ENCODE measurements around the gene DNAH3.
"Not testable (repeated sequence)": the region's sequence is repeated elsewhere in the genome, so short reads cannot be mapped to it uniquely, and the experiment has no call there.

Gene DNAH3, protein sequence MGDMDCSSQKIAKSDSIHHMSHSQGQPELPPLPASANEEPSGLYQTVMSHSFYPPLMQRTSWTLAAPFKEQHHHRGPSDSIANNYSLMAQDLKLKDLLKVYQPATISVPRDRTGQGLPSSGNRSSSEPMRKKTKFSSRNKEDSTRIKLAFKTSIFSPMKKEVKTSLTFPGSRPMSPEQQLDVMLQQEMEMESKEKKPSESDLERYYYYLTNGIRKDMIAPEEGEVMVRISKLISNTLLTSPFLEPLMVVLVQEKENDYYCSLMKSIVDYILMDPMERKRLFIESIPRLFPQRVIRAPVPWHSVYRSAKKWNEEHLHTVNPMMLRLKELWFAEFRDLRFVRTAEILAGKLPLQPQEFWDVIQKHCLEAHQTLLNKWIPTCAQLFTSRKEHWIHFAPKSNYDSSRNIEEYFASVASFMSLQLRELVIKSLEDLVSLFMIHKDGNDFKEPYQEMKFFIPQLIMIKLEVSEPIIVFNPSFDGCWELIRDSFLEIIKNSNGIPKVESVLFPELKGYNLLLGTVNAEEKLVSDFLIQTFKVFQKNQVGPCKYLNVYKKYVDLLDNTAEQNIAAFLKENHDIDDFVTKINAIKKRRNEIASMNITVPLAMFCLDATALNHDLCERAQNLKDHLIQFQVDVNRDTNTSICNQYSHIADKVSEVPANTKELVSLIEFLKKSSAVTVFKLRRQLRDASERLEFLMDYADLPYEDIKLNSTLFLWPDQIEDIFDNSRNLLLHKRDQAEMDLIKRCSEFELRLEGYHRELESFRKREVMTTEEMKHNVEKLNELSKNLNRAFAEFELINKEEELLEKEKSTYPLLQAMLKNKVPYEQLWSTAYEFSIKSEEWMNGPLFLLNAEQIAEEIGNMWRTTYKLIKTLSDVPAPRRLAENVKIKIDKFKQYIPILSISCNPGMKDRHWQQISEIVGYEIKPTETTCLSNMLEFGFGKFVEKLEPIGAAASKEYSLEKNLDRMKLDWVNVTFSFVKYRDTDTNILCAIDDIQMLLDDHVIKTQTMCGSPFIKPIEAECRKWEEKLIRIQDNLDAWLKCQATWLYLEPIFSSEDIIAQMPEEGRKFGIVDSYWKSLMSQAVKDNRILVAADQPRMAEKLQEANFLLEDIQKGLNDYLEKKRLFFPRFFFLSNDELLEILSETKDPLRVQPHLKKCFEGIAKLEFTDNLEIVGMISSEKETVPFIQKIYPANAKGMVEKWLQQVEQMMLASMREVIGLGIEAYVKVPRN (N-terminal part only)

DNA sequence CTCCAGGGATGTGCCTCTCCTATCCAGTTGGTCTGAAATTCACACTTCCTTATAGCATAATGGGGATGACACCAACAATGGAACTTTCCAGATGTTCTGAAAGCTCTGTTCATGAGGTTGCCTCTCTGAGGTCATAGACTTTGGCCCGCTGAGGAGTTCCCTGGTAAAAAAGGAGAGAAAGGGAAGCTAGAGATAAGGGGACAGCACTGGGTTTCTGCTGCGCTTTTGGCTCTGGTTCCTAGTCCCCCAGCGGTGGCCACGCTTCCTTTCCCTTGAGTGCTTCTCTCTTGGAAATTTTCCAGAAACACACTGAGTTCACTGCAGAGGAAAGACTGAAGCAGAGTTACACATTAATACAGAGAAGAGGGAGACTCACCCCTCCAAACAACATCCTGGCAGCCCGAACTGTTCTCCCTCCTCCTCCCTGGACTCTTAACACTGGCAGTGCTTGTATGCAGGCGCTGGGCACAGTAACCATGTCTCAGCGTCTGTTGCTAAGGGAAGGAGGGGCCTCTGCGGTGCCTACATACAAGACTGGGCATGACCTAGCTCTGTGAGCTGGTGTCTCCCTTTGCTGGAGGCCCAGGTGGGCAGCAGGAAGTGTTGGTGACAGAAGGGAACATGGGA, at the start of gene DNAH3:
TSS of gene DNAH3 (minus strand) at position 472 of the 627 bp plus-strand sequence. CDS start 527 bp downstream, outside the sequence.
- no peak for DNase-seq

DNA sequence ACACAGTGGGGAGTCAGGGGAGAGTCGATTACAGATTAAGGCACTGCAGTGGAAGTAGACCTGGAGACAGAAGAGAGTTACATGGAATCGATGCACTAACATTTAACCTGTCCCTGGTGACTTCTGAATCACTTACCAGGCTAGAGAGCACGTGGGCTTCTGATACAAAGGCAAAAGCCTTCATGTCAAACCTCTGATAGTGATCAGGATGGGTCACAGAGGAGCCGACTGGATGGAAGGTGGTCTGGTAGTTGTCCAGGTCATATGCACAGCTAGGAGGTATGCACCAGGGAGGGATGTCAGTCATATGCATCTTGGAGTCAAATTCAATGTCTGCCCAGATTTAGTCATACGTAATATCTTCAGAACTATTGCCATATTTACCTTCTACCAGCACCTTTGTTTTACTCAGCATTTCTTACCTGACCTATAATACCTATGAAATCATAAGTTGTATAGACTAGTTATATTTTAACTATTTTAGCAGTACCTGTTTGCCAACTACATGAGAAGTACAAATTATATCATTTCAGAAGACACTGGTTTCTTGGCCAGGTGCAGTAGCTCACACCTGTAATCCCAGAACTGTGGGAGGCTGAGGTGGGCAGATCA, 49.1 kb upstream of the DNAH3 start:
- DNase-seq = no peak

DNA sequence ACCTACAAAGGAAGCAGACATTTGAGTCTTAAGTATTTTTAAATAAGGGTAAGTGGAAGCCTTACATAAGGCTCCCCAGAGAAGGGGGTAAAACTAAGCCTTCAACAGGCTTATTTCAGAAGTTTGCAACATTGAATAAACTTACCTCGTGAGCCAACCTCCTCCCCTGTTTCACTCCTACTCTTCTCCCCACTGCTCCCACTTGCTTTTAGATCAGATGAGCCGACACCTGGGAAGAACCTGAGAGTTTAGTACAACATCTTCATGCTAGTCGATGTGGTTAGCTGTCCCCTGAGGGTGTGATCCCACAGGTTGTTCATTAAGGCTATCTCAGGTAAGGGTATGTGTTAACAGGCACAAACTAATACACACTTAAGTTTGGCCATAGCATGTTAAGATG, 47.0 kb upstream of the DNAH3 start:
- no peak for DNase-seq

DNA sequence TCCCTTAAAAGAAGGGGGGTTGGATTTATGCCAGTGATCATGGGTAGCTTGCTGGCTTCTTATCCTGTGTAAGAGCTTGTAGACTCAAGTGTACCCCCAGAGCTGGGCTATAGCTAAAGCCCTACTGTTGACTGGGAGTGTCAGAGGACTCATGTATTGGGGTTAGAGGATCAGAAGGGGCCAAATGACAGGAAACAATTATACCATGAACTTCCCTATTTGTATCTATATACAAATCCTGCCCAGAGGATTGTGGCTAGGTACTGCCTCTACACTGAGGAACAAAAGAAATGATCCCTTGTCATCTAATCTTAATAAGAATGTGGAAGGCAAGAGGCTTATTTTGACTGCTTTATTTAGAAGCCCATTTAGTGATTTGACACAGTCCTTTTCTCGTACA, 46.5 kb upstream of the DNAH3 start:
- no peak for DNase-seq

DNA sequence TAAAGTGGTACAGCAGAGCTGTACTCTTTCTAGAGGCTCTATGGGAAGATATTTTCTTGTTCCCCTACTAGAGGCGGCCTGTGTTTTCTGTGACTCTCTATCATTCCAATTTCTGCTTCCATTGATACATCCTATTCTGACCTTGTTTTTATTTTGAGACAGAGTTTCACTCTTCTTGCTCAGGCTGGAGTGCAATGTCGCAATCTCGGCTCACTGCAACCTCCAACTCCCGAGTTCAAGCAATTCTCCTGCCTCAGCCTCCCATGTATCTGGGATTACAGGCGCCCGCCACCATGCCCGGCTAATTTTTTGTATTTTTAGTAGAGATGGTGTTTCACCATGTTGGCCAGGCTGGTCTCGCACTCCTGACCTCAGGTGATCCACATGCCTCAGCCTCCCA, 44.7 kb upstream of the DNAH3 start:
- DNase-seq = not testable (repeated sequence)

DNA sequence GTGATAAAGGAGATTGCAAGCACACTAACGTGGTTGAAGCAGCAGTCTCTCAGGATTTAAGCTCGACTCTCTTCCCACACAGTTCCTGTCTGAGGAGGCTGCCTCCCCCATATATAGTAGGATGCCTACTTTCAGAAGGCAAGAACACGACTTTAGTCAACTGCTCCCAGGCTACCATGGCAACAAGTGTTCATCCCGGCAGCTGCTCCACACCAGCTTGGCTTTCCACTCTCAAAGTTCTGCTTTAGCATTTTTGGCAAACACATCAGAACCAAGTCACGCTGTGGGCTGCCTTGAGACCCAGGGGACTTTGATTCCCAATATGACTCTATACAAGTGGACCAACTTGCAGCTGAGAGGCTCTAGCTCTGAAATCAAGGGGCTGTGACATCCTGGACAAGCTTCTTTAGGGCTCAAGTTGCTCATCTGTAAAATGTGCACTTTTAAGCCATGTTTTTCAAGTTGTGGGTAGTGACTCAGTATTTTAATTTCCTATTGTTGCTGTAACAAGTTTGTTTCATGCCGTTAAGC, 44.2 kb upstream of the DNAH3 start:
- DNase-seq = no peak

DNA sequence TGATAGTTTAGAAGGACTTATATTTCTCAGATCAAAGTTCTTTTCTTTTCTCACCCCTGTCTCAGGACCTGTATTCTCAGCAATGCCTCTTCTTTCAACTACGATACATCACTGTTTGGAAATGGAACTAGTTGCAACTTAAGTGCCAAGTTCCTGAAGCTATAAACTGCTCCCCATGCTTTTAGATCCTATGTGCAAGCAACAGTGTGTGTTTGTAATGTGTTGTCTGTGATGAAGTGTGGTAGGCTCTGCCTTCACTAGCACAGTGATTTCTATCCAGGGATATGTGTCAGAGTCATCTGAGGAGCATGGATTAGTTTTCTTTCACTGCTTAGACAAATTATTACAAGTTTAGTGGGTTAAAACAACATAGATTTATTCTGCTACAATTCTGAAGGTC, 42.3 kb upstream of the DNAH3 start:
- DNase-seq = no peak

DNA sequence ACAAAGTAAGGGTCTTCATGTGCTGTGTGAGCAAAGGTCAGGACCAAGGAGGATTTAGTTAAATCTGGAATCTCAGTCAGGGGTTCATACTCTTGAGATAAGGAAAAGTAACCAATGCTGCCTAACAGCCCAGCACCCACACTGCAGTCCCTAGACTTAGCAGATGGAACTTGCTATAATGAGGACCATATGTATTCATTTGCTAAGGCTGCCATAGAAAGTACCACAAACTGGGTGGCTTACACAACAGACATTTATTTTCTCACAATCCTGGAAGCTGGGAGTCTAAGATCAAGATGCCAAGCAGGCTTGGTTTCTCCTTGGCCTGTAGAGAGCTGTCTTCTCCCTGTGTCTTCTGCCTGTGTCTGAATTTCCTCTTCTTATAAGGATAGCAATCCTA, 40.0 kb upstream of the DNAH3 start:
- no peak for DNase-seq

DNA sequence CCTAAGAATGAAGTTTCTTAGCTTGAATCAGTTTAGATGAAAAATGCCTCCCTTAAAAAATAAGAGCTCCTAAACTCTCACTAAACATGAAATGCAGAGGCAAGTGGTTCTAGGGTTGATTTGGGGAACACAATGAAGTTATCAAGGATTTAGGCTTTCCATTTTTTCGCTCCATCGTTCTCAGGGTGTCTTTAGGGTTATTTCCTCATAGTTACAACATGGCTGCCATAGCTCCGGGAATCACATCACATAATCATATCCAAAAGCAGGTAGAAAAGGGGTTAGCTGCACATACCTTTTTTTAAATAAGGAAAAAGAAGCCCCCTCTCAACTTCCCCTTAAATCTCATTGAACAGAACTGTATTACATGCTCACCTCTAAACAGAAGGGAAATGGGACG, 39.4 kb upstream of the DNAH3 start:
- DNase-seq = no peak

DNA sequence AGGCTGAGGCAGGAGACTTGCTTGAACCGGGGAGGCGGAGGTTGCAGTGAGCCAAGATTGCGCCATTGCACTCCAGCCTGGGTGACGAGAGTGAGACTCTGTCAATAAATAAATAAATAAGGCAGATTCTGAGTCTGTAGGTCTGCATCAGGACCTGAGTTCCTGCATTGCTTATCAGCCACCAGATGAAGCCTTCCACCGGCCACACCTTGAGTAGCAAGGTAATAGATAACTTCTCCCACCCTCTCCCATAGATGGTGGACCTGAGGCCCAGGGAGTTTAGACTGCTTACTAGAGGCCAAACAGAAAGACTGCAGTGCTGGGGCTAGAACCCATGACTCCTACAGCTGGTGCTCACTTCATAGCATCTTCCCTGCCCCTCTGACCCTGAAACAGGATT, 38.7 kb upstream of the DNAH3 start:
- no peak for DNase-seq

DNA sequence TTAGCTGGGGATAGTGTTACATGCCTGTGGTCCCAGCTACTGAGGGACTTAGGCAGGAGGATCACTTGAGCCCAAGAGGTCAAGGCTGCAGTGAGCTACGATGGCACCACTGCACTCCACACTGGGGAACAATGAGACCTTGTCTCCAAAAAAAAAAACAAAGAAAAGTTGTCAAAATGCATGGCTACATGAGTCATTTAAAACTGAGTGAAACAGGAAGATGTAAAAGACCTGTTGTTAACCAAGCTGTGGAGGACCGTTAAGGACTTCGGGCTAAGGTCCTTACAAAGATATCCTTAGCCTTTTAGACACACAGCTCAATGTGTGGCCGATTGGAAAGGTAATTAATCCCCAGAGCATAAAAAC, 35.7 kb upstream of the DNAH3 start:
- no peak for DNase-seq

DNA sequence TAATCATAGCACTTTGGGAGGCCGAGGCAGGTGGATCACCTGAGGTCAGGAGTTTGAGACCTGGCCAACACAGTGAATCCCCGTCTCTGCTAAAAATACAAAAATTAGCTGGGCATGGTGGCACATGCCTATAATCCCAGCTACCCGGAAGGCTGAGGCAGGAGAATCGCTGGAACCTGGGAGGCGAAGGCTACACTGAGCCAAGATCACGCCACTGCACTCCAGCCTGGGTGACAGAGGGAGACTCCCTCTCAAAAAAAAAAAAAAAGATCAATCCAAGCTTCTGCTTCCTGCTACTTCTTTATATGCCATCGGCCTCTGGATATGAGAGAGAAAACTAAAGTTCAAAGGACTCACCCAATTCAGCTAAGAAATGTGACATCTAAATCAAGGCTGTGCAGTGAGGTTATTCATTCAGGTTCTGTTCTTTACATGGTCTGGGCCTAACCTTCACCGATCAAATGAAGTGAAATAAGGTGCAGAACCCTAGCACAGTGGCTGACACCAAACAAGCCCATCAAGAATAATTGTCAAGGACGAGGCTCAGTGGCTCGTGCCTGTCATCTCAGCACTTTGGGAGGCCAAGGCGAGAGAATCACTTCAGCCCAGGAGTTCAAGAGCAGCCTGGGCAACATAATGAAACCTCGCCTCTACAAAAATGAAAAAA, 35.1 kb upstream of the DNAH3 start:
- no peak for DNase-seq

DNA sequence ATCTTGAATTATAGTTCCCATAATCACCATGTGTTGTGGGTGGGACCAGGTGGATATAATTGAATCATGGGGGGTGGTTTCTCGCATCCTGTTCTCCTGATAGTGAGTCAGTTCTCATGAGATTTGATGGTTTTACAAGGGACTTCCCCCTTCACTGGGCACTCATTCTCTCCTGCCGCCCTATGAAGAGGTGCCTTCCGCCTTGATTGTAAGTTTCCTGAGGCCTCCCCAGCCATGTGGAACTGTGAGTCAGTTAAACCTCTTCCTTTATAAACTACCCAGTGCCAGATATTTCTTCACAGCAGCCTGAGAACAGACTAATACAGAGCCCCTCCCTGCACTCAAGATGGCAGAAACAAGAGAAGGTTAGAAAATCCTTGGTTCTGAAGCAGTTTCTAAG, 34.2 kb upstream of the DNAH3 start:
- no peak for DNase-seq

DNA sequence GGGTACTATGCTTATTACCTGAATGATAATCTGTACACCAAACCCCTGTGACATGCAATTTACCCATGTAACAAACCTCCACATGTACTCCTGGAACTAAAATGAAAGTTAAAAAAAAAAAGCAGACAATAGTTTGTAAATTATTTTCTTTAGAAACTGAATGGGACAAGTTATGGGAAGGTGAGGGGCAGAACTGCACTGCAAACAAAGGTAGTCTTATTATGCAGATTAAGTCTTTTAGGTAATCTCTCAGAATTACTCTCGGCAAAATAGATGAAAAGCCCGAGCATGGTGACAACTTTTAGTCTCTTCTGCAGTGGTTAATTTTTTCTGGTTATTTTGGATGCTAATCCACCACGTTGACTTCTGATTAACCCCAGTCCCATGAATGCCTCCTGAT, 33.3 kb upstream of the DNAH3 start:
- no peak for DNase-seq

DNA sequence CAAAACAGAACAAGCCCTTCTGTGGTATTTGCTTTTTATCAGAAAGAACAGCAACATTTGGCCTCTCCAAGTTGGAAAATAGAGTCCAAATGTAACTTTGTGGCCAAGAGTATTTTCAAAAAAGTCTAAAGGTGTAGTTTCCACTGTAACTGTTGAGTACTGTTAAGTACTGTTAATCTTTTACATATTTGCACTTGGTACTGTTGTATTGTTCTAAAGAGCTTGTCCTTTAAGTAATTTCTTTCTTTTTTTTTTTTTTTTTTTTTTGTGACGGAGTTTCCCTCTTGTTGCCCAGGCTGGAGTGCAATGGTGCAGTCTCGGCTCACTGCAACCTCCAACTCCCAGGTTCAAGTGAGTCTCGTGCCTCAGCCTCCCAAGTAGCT, 29.3 kb upstream of the DNAH3 start:
- DNase-seq = no peak

DNA sequence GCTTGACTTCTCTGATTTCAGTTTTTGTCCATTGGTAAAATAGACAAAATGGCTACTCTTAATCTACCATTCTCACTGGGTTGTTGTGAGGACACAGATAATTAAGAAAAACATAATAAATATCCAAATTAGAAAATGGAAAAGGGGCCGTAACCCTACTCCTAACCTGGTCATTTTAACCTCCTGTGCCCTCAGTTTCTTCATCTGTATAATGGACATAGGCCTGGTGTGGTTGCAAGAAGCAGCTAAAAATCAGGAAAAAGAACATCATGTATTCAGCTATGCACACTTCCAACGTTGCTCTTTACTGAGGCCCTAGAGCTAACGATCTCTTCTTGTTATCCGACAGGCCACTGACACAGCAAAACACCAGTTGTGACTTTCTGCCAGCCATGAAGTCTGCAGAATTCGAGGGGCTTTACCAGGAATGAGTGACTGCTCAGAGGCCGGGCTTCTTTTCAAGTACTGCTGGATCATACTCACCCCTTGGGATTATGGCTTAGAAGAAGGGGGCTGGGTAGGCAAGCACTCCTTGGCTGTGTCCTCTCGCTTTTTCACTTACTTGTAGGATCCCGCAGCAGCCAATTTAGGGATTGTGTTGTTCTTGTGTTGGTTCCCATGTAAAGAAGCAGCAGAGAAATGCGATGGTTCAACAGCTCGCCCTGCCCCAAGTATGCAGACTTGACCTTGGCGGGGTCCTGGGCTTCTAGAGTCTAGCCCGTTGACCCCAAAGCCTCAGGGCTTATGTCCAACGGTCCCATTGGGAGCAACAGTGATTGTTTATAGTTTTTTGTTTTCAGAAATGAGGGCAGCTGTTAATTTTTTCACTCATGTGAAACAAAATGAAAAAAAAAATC, 28.7 kb upstream of the DNAH3 start:
- no peak for DNase-seq

DNA sequence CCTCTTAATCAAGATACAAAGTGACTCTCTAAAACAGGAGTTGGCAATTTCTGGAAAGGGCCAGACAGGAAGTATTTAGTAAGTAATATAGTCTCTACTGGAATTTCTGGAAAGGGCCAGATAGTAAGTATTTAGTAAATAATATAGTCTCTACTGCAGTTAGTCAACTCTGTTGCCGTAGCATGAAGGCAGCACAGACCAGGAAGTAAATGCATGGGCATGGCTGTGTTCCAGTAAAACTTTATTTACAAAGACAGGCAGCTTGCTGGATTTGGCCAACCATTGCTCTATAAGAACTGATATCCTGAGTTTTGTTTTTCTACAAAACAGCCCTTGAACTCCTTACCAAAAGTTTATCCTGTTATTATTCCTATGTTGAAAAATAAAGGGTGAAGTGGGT, 24.8 kb upstream of the DNAH3 start:
- DNase-seq = no peak

DNA sequence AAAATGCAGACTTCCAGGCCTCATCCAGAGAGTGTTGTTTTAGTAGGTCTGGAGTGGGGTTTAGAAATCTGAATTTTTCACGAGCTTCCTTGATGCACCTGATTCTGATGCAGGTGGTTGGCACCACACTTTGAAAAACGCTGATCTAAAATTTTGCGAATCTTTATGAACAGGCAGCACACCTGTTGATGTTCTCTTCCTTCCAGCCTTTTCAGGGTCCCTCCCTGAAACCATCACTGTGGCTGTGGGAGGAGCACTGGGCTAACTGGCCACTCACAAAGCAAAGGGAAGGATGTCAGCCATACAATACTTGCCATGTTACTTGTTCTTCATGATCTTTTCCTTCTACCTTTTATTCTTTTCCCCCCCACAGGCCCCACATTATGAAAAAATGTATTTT, 22.0 kb upstream of the DNAH3 start:
- DNase-seq = no peak

DNA sequence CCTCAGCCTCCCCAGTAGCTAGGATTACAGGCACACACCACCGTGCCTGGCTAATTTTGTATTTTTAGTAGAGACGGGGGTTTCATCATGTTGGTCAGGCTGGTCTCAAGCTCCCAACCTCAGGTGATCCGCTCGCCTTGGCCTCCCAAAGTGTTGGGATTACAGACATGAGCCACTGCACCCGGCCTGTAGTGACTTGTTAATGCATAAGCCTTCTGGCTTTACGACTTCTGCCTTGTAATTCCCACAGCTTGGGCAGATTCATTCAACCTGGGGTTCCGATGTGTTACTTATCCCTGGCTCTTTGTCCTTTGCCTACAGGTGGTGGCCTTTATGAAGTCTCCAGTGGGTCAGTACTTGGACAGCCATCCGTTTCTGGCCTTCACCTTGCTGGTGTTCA, 19.5 kb upstream of the DNAH3 start:
- not testable (repeated sequence) for DNase-seq

DNA sequence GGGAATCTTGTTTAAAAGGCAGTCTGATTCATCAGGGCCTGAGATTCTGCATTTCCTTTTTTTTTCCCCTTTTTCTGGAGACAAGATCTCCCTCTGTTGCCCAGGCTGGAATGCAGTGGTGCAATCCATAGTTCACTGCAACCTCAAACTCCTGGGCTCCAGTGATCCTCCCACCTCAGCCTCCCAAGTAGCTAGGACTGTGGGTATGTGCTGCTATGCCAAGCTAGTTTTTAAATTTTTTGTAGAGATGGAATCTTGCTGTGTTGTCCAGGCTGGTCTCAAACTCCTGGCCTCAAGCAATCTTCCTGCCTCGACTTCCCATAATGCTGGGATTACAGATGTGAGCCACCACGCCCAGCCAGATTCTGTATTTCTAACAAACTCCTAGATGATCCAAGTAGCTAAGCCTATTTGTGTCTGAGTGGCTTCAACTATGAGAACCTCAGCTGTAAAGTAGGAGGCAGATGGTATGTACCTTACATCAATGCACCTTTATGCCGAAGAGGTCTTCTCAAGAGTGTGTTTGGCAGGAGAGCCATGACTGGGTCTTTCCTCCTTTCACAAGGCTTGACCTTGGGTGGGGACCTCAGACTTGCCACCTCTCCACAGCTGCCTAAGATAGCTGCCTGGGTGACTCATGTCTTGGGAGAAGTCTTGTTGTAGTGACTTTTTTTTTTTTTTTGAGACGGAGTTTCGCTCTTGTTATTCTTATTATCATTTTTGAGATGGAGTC, 18.8 kb upstream of the DNAH3 start:
- no peak for DNase-seq

Data from activated CD4-positive, alpha-beta T cell treated with anti-CD3 and anti-CD28 coated beads for 1 hour (primary cell).